ENCODE results near the gene CDC23.

DNA sequence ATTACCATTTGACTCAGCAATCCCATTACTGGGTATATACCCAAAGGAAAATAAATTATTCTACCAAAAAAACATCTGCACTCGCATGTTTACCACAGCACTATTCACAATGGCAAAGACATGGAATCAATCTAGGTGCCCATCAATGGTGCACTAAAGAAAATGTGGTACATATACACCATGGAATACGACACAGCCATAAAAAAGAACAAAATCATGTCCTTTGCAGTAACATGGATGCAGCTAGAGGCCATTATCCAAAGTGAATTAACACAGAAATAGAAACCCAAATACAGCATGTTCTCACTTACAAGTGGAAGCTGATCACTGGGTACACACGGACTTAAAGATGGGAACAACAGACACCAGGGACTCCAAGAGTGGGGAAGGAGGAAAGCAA is 2.1 kb downstream of the CDC23 start:
- no peak for TF ChIP-seq SIN3A (IDR thresholded peaks at IDR 0.05; ENCODE audit: borderline replicate concordance, insufficient read depth, low read length)
- TF ChIP-seq POLR2AphosphoS5 (IDR thresholded peaks at IDR 0.05; ENCODE audit: low read depth, low read length): no peak
- TF ChIP-seq TAF1 (IDR thresholded peaks at IDR 0.05; ENCODE audit: borderline replicate concordance, insufficient read depth, low read length): no peak
- TF ChIP-seq, protein P1, sequence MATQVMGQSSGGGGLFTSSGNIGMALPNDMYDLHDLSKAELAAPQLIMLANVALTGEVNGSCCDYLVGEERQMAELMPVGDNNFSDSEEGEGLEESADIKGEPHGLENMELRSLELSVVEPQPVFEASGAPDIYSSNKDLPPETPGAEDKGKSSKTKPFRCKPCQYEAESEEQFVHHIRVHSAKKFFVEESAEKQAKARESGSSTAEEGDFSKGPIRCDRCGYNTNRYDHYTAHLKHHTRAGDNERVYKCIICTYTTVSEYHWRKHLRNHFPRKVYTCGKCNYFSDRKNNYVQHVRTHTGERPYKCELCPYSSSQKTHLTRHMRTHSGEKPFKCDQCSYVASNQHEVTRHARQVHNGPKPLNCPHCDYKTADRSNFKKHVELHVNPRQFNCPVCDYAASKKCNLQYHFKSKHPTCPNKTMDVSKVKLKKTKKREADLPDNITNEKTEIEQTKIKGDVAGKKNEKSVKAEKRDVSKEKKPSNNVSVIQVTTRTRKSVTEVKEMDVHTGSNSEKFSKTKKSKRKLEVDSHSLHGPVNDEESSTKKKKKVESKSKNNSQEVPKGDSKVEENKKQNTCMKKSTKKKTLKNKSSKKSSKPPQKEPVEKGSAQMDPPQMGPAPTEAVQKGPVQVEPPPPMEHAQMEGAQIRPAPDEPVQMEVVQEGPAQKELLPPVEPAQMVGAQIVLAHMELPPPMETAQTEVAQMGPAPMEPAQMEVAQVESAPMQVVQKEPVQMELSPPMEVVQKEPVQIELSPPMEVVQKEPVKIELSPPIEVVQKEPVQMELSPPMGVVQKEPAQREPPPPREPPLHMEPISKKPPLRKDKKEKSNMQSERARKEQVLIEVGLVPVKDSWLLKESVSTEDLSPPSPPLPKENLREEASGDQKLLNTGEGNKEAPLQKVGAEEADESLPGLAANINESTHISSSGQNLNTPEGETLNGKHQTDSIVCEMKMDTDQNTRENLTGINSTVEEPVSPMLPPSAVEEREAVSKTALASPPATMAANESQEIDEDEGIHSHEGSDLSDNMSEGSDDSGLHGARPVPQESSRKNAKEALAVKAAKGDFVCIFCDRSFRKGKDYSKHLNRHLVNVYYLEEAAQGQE (IDR thresholded peaks at IDR 0.05; ENCODE audit: insufficient read depth in 1 of 2, low read depth in 2 of 2, low read length in 2 of 2): no peak
